KMS-11 (cell line): ENCODE data around the gene UBD.

Source experiments
- H2AFZ ChIP-seq: fragments of 200-600 bp; sonication (generic); 2 replicates; pipeline ENCODE4 v1.6.1; 2016; ENCODE audit warnings: antibody characterized with exemption, mixed run types, low read depth
- H3K27ac ChIP-seq: fragments of 200-600 bp; sonication (generic); 2 replicates; pipeline ENCODE4 v1.6.1; 2016; ENCODE audit warnings: mild to moderate bottlenecking, mixed run types
- H3K27me3 ChIP-seq: fragments of 200-600 bp; sonication (generic); 2 replicates; pipeline ENCODE4 v1.6.1; 2017; ENCODE audit warnings: mild to moderate bottlenecking, low read depth, mixed run types, moderate library complexity; ENCODE audit not compliant: insufficient read depth
- H3K36me3 ChIP-seq: fragments of 200-600 bp; sonication (generic); 2 replicates; pipeline ENCODE4 v1.6.1; 2017; ENCODE audit warnings: mild to moderate bottlenecking, mixed run types; ENCODE audit not compliant: insufficient read depth
- H3K4me1 ChIP-seq: fragments of 200-600 bp; sonication (generic); 2 replicates; pipeline ENCODE4 v1.6.1; 2016; ENCODE audit warnings: mild to moderate bottlenecking, low read depth, mixed run types; ENCODE audit not compliant: poor library complexity, severe bottlenecking
- H3K4me2 ChIP-seq: fragments of 200-600 bp; sonication (generic); 2 replicates; pipeline ENCODE4 v1.7.0; 2016; ENCODE audit warnings: mild to moderate bottlenecking, mixed run types
- H3K4me3 ChIP-seq: fragments of 200-600 bp; sonication (generic); IDR thresholded peaks from 2 replicates; pipeline ENCODE4 v1.6.1; 2017; ENCODE audit warnings: low read depth, low read length, mixed read lengths; ENCODE audit not compliant: insufficient read depth
- H3K79me2 ChIP-seq: fragments of 200-600 bp; sonication (generic); 2 replicates; pipeline ENCODE4 v1.6.1; 2016; ENCODE audit warnings: low read depth, mixed run types; ENCODE audit not compliant: insufficient read depth
- H3K9ac ChIP-seq: fragments of 200-600 bp; sonication (generic); 2 replicates; pipeline ENCODE4 v1.6.1; 2016; ENCODE audit warnings: mild to moderate bottlenecking, mixed run types
- H4K20me1 ChIP-seq: fragments of 200-600 bp; sonication (generic); 2 replicates; pipeline ENCODE4 v1.6.1; 2016; ENCODE audit warnings: mild to moderate bottlenecking, mixed run types; ENCODE audit not compliant: insufficient read depth
- CTCF ChIP-seq: fragments of 200-600 bp; sonication (generic); conservative IDR thresholded peaks from 2 replicates; pipeline ENCODE4 v1.6.1; 2017; ENCODE audit warnings: low read depth, mild to moderate bottlenecking, antibody characterized with exemption, low read length, moderate library complexity, mixed read lengths

The UBD gene

GRCh38 chr6:29510202-29510601 is 49.3 kb downstream of the UBD start:
- no peaks in the 10 kb centered on the region for H3K36me3 ChIP-seq
- H3K4me1 ChIP-seq, result peaks cover 20% of the 10 kb centered on the region
- no peaks in the 10 kb centered on the region for H3K79me2 ChIP-seq
- no peak overlapping the region for H3K4me3 ChIP-seq
- no peak overlapping the region for H3K4me2 ChIP-seq
- H3K27ac ChIP-seq, result no peak overlapping the region
- H4K20me1 ChIP-seq, result no peaks in the 10 kb centered on the region
- H2AFZ ChIP-seq, result no peak overlapping the region
- H3K27me3 ChIP-seq, result no peaks in the 10 kb centered on the region
- no peak overlapping the region for H3K9ac ChIP-seq
- TF ChIP-seq CTCF, result no peak

- Histone ChIP-seq H3K4me3 (no peak overlapping the region), H3K9ac (no peak overlapping the region), H3K4me2 (no peak overlapping the region), H2AFZ (no peak overlapping the region), H4K20me1 (no peaks in the 10 kb centered on the region), H3K4me1 (peaks cover 15% of the 10 kb centered on the region), H3K27me3 (no peaks in the 10 kb centered on the region), H3K36me3 (no peaks in the 10 kb centered on the region), H3K79me2 (no peaks in the 10 kb centered on the region), H3K27ac (no peak overlapping the region)
- no peak for TF ChIP-seq CTCF
Measured at GRCh38 chr6:29509711-29510110, 49.8 kb downstream of the UBD start.

GRCh38 chr6:29509239-29509638 is 50.3 kb downstream of the UBD start:
- Histone ChIP-seq H3K27me3 (no peaks in the 10 kb centered on the region), H3K36me3 (no peaks in the 10 kb centered on the region), H3K4me3 (no peak overlapping the region), H3K27ac (no peak overlapping the region), H3K79me2 (no peaks in the 10 kb centered on the region), H4K20me1 (no peaks in the 10 kb centered on the region), H3K9ac (no peak overlapping the region), H3K4me2 (no peak overlapping the region), H2AFZ (no peak overlapping the region), H3K4me1 (peaks cover 14% of the 10 kb centered on the region)
- no peak for TF ChIP-seq CTCF

GRCh38 chr6:29507319-29507718 is 52.2 kb downstream of the UBD start:
- H3K4me3 ChIP-seq, result no peak overlapping the region
- peaks cover 14% of the 10 kb centered on the region for H3K4me1 ChIP-seq
- H4K20me1 ChIP-seq, result no peaks in the 10 kb centered on the region
- no peak overlapping the region for H2AFZ ChIP-seq
- no peaks in the 10 kb centered on the region for H3K27me3 ChIP-seq
- no peak for TF ChIP-seq CTCF
- no peak overlapping the region for H3K27ac ChIP-seq
- H3K4me2 ChIP-seq, result no peak overlapping the region
- H3K36me3 ChIP-seq, result no peaks in the 10 kb centered on the region
- H3K79me2 ChIP-seq, result no peaks in the 10 kb centered on the region
- no peak overlapping the region for H3K9ac ChIP-seq
